ENCODE results near the gene CCDC183. TPM values are rescaled to one million over a fixed set of nuclear protein-coding genes. Genes with fewer than 3 reads are reported as not detected.

The CCDC183 gene
- total RNA-seq (ENCODE audit: low replicate concordance) = 0.30 and 2.2 TPM in 2 replicates

GRCh38 chr9:136796238-136796774, at the start of gene CCDC183:
TSS of gene CCDC183 (plus strand) at chr9:136796338. CDS start at chr9:136796398, 60 bp downstream.

GRCh38 chr9:136748201-136748600, 47.9 kb upstream of the CCDC183 start, which contains the start of gene LCN6:
TSS of gene LCN6 (minus strand) at chr9:136748525. CDS start at chr9:136748483, 42 bp downstream.

GRCh38 chr9:136764301-136764891, 31.7 kb upstream of the CCDC183 start, which contains the start of gene LCN15:
TSS of gene LCN15 (minus strand) at chr9:136764518. CDS start at chr9:136764488, 30 bp downstream.

GRCh38 chr9:136790640-136791515, 5.3 kb upstream of the CCDC183 start, which contains the start of gene TMEM141:
TSS of gene TMEM141 (plus strand) at chr9:136791344. CDS start at chr9:136791371, 27 bp downstream.

GRCh38 chr9:136807281-136808074, 11.3 kb downstream of the CCDC183 start, which contains the start of gene RABL6:
TSS of gene RABL6 (plus strand) at chr9:136807948. CDS start at chr9:136808197, 249 bp downstream.

GRCh38 chr9:136842380-136842948, 46.3 kb downstream of the CCDC183 start, which contains the start of gene AJM1:
TSS of gene AJM1 (plus strand) at chr9:136842478. CDS start at chr9:136844415, 1,937 bp downstream.

GRCh38 chr9:136849038-136849959, 53.2 kb downstream of the CCDC183 start, which contains the start of gene PHPT1:
TSS of gene PHPT1 (plus strand) at chr9:136849409. CDS start at chr9:136849431, 22 bp downstream.

GRCh38 chr9:136851941-136852663, 56.0 kb downstream of the CCDC183 start, which contains the start of gene MAMDC4:
TSS of gene MAMDC4 (plus strand) at chr9:136852346. CDS start at chr9:136852417, 71 bp downstream.

Other genes with a start within 250 kb of the CCDC183 start
- gene EGFL7, start 133.4 kb upstream of the CCDC183 start, total RNA-seq (ENCODE audit: low replicate concordance) = 16.5 and 38.5 TPM in 2 replicates
- 32.1 and 44.6 TPM in 2 replicates for gene AGPAT2, start 108.9 kb upstream of the CCDC183 start, total RNA-seq (ENCODE audit: low replicate concordance)
- 1.1 and 16.6 TPM in 2 replicates for gene DIPK1B, start 83.8 kb upstream of the CCDC183 start, total RNA-seq (ENCODE audit: low replicate concordance)
- gene LCN10, start 53.4 kb upstream of the CCDC183 start, total RNA-seq (ENCODE audit: low replicate concordance) = not detected in 2 replicates
- gene LCN6, start 47.8 kb upstream of the CCDC183 start, total RNA-seq (ENCODE audit: low replicate concordance) = not detected in 2 replicates
- gene LCN8, start 38.1 kb upstream of the CCDC183 start, total RNA-seq (ENCODE audit: low replicate concordance) = not detected in 2 replicates
- not detected in 2 replicates for gene LCN15, start 31.8 kb upstream of the CCDC183 start, total RNA-seq (ENCODE audit: low replicate concordance)
- gene TMEM141, start 5.0 kb upstream of the CCDC183 start, total RNA-seq (ENCODE audit: low replicate concordance) = 36.9 and 88.0 TPM in 2 replicates
- 45.7 and 60.1 TPM in 2 replicates for gene RABL6, start 11.6 kb downstream of the CCDC183 start, total RNA-seq (ENCODE audit: low replicate concordance)
- gene AJM1, start 46.1 kb downstream of the CCDC183 start, total RNA-seq (ENCODE audit: low replicate concordance) = 0.90 and 1.6 TPM in 2 replicates
- gene PHPT1, start 53.1 kb downstream of the CCDC183 start, total RNA-seq (ENCODE audit: low replicate concordance) = 229 and 269 TPM in 2 replicates
- gene MAMDC4, start 56.0 kb downstream of the CCDC183 start, total RNA-seq (ENCODE audit: low replicate concordance) = 0.59 and 0.75 TPM in 2 replicates
- 483 and 575 TPM in 2 replicates for gene EDF1, start 70.0 kb downstream of the CCDC183 start, total RNA-seq (ENCODE audit: low replicate concordance)
- gene TRAF2, start 90.2 kb downstream of the CCDC183 start, total RNA-seq (ENCODE audit: low replicate concordance) = 6.7 and 9.3 TPM in 2 replicates
- gene FBXW5, start 148.4 kb downstream of the CCDC183 start, total RNA-seq (ENCODE audit: low replicate concordance) = 139 and 223 TPM in 2 replicates
- not detected in 2 replicates for gene C8G, start 148.9 kb downstream of the CCDC183 start, total RNA-seq (ENCODE audit: low replicate concordance)
- not detected in 2 replicates for gene LCN12, start 155.9 kb downstream of the CCDC183 start, total RNA-seq (ENCODE audit: low replicate concordance)
- gene PTGDS, start 181.2 kb downstream of the CCDC183 start, total RNA-seq (ENCODE audit: low replicate concordance) = 1.1 and 33.0 TPM in 2 replicates
- gene LCNL1, start 186.7 kb downstream of the CCDC183 start, total RNA-seq (ENCODE audit: low replicate concordance) = 0.15 and 6.1 TPM in 2 replicates
- 4.6 and 11.6 TPM in 2 replicates for gene PAXX, start 196.1 kb downstream of the CCDC183 start, total RNA-seq (ENCODE audit: low replicate concordance)
- 1.3 and 4.6 TPM in 2 replicates for gene CLIC3, start 200.2 kb downstream of the CCDC183 start, total RNA-seq (ENCODE audit: low replicate concordance)
- gene ABCA2, start 231.9 kb downstream of the CCDC183 start, total RNA-seq (ENCODE audit: low replicate concordance) = 13.4 and 39.3 TPM in 2 replicates
- not detected in 2 replicates for gene FUT7, start 235.8 kb downstream of the CCDC183 start, total RNA-seq (ENCODE audit: low replicate concordance)
- gene NPDC1, start 249.8 kb downstream of the CCDC183 start, total RNA-seq (ENCODE audit: low replicate concordance) = 9.5 and 11.6 TPM in 2 replicates